ENCODE measurements around the gene DNM2.

The DNM2 gene

GRCh38 chr19:10730932-10731331 lies 13.1 kb downstream of the DNM2 start:
- TF ChIP-seq CTCF (IDR thresholded peaks at IDR 0.05; ENCODE audit: extremely low read depth, insufficient read depth, missing control alignments): no peak
- peak; percentile 7 for DNase-seq (ENCODE audit: low spot score)
- in situ Hi-C loops (cut with MboI; ENCODE audit: low pct_unique_long_range_greater_than_20kb, low sequenced_read_pairs, unreplicated experiment): no loop called here

GRCh38 chr19:10735741-10736140 lies 17.9 kb downstream of the DNM2 start:
- TF ChIP-seq CTCF (IDR thresholded peaks at IDR 0.05; ENCODE audit: extremely low read depth, insufficient read depth, missing control alignments): no peak
- in situ Hi-C loops (cut with MboI; ENCODE audit: low pct_unique_long_range_greater_than_20kb, low sequenced_read_pairs, unreplicated experiment): no loop called here
- no peak for DNase-seq (ENCODE audit: low spot score)

- in situ Hi-C loops (cut with MboI; ENCODE audit: low pct_unique_long_range_greater_than_20kb, low sequenced_read_pairs, unreplicated experiment): no loop called here
- DNase-seq (ENCODE audit: low spot score): no peak
Measured at GRCh38 chr19:10736189-10736588, 18.3 kb downstream of the DNM2 start.

GRCh38 chr19:10736916-10737551 lies 19.2 kb downstream of the DNM2 start:
- no peak for TF ChIP-seq CTCF (IDR thresholded peaks at IDR 0.05; ENCODE audit: extremely low read depth, insufficient read depth, missing control alignments)
- in situ Hi-C loops (cut with MboI; ENCODE audit: low pct_unique_long_range_greater_than_20kb, low sequenced_read_pairs, unreplicated experiment): no loop called here

More at GRCh38 chr19:10736189-10736588, 18.3 kb downstream of the DNM2 start:
- TF ChIP-seq CTCF (IDR thresholded peaks at IDR 0.05; ENCODE audit: extremely low read depth, insufficient read depth, missing control alignments): no peak

GRCh38 chr19:10737722-10738121 lies 19.8 kb downstream of the DNM2 start:
- in situ Hi-C loops (cut with MboI; ENCODE audit: low pct_unique_long_range_greater_than_20kb, low sequenced_read_pairs, unreplicated experiment): no loop called here
- no peak for DNase-seq (ENCODE audit: low spot score)
- no peak for TF ChIP-seq CTCF (IDR thresholded peaks at IDR 0.05; ENCODE audit: extremely low read depth, insufficient read depth, missing control alignments)

More at GRCh38 chr19:10736916-10737551, 19.2 kb downstream of the DNM2 start:
- DNase-seq (ENCODE audit: low spot score): no peak

- no peak for DNase-seq (ENCODE audit: low spot score)
- no peak for TF ChIP-seq CTCF (IDR thresholded peaks at IDR 0.05; ENCODE audit: extremely low read depth, insufficient read depth, missing control alignments)
- in situ Hi-C loops (cut with MboI; ENCODE audit: low pct_unique_long_range_greater_than_20kb, low sequenced_read_pairs, unreplicated experiment): no loop called here
Measured at GRCh38 chr19:10740798-10741197, 22.9 kb downstream of the DNM2 start.

All from GM13977 (cell line).